Endothelial cell of umbilical vein (primary cell): ENCODE data around the gene IL17RB. TPM values are rescaled to one million over a fixed set of nuclear protein-coding genes. Genes with fewer than 3 reads are reported as not detected.

Source experiments
- BruUV-seq: library from RNA; stranded (reverse); fragments of 400-500 nt; replicated peaks from 2 replicates; lab custom pipeline; 2021; lab: Mats Ljungman, UMichigan
- CTCF ChIA-PET: fragments of 300-600, 350-600 bp; sonication (Branson Sonifier 250); formaldehyde crosslinking; loops from one replicate; lab custom pipeline; 2021; ENCODE audit warnings: antibody characterized with exemption, inconsistent platforms; lab: Charles Lee
- POLR2A ChIA-PET: fragments of 300-600, 350-600 bp; sonication (Branson Sonifier 250); formaldehyde crosslinking; loops from one replicate; lab custom pipeline; 2021; ENCODE audit warnings: antibody characterized with exemption, inconsistent platforms; lab: Charles Lee
- DNase-seq: peaks from one replicate; pipeline ENCODE4 v3.0.0-alpha.2; 2011; ENCODE audit warnings: low read depth, low spot score
- FAIRE-seq: peaks from 2 replicates; lab custom pipeline; 2011; peaks lifted over from hg19 to GRCh38; lab: Jason Lieb, UNC
- H2AFZ ChIP-seq: 2 replicates; pipeline ENCODE4 v1.6.0; 2012; ENCODE audit warnings: low read depth, low read length, control low read depth, inconsistent platforms
- H3K27ac ChIP-seq: 2 replicates; pipeline ENCODE4 v1.5.1; 2011; ENCODE audit warnings: low read depth, mild to moderate bottlenecking, control low read depth, low read length, moderate library complexity; ENCODE audit not compliant: insufficient read depth
- H3K27me3 ChIP-seq, 2 experiments: 2 replicates each; pipeline versions ENCODE4 v1.6.0 to v1.6.1; 2011; ENCODE audit warnings: low read length in 2 of 2, mixed read lengths in 1 of 2; ENCODE audit not compliant: control insufficient read depth in 2 of 2, insufficient read depth in 2 of 2
- H3K36me3 ChIP-seq, 2 experiments: 2 replicates in 1 of 2; 3 replicates in 1 of 2; pipeline ENCODE4 v1.5.1; 2011; ENCODE audit warnings: low read length in 2 of 2, mild to moderate bottlenecking in 1 of 2, moderate library complexity in 1 of 2; ENCODE audit not compliant: control insufficient read depth in 2 of 2, insufficient read depth in 2 of 2; ENCODE audit errors: extremely low read depth in 1 of 2
- H3K4me1 ChIP-seq: 3 replicates; pipeline ENCODE4 v1.5.1; 2011; ENCODE audit warnings: mild to moderate bottlenecking, low read length; ENCODE audit not compliant: control insufficient read depth, insufficient read depth; ENCODE audit errors: extremely low read depth
- H3K4me2 ChIP-seq: 2 replicates; pipeline ENCODE4 v1.6.1; 2011; ENCODE audit warnings: low read length, control low read depth, mixed read lengths; ENCODE audit not compliant: insufficient read depth
- H3K4me3 ChIP-seq, 3 experiments: fragments of 200-600 bp in 1 of 3; sonication (generic), shearing (Covaris generic) in 1 of 3; replicated peaks in 1 of 3; 2 replicates each; pipeline ENCODE4 v1.5.1; 2011 to 2016; ENCODE audit warnings: control low read depth in 3 of 3, low read length in 3 of 3, mild to moderate bottlenecking in 2 of 3, inconsistent platforms in 1 of 3, low read depth in 1 of 3, moderate library complexity in 1 of 3; ENCODE audit not compliant: insufficient read depth in 1 of 3
- H3K79me2 ChIP-seq: 2 replicates; pipeline ENCODE4 v1.6.0; 2012; ENCODE audit warnings: low read length, inconsistent platforms; ENCODE audit not compliant: control insufficient read depth, insufficient read depth
- H3K9ac ChIP-seq: replicated peaks from 2 replicates; pipeline ENCODE3; 2011; ENCODE audit warnings: low read length, control low read depth; ENCODE audit not compliant: insufficient read depth; ENCODE audit errors: extremely low read depth
- H3K9me1 ChIP-seq: replicated peaks from 3 replicates; pipeline ENCODE4 v1.6.0; 2011; ENCODE audit warnings: mild to moderate bottlenecking, low read length; ENCODE audit not compliant: control insufficient read depth, insufficient read depth; ENCODE audit errors: extremely low read depth
- H3K9me3 ChIP-seq: replicated peaks from 2 replicates; pipeline ENCODE4 v1.5.1; 2012; ENCODE audit warnings: low read length, inconsistent platforms; ENCODE audit not compliant: control insufficient read depth, insufficient read depth
- H4K20me1 ChIP-seq: replicated peaks from 2 replicates; pipeline ENCODE3; 2011; ENCODE audit warnings: mild to moderate bottlenecking, low read length; ENCODE audit not compliant: control insufficient read depth, insufficient read depth; ENCODE audit errors: extremely low read depth
- CTCF ChIP-seq, 2 donors: IDR thresholded peaks; 1 replicate in 1 of 2; 2 replicates in 1 of 2; pipeline ENCODE4 v1.5.1; 2011; ENCODE audit warnings: low read length in 2 of 2, mild to moderate bottlenecking in 2 of 2, moderate library complexity in 2 of 2, control low read depth in 1 of 2, inconsistent platforms in 1 of 2, low read depth in 1 of 2; ENCODE audit not compliant: insufficient read depth in 1 of 2; ENCODE audit errors: extremely low read depth in 1 of 2
- EZH2 ChIP-seq: IDR thresholded peaks from 2 replicates; pipeline ENCODE4 v1.6.1; 2012; ENCODE audit warnings: borderline replicate concordance, low read depth, mild to moderate bottlenecking, moderate library complexity, low read length, inconsistent platforms; ENCODE audit not compliant: severe bottlenecking
- FOS ChIP-seq: IDR thresholded peaks from 2 replicates; pipeline ENCODE4 v1.6.1; 2011; ENCODE audit warnings: mild to moderate bottlenecking, low read length, moderate library complexity, borderline replicate concordance; ENCODE audit not compliant: insufficient read depth
- GATA2 ChIP-seq: IDR thresholded peaks from 2 replicates; pipeline ENCODE4 v1.7.0; 2011; ENCODE audit warnings: low read depth, mild to moderate bottlenecking, moderate library complexity, mixed read lengths, low read length; ENCODE audit not compliant: insufficient read length, insufficient read depth
- MYC ChIP-seq: IDR thresholded peaks from one replicate; pipeline ENCODE4 v1.6.1; 2011; ENCODE audit warnings: mild to moderate bottlenecking, low read depth, low read length
- POLR2AphosphoS5 ChIP-seq: IDR thresholded peaks from 2 replicates; pipeline ENCODE4 v1.6.1; 2012; ENCODE audit warnings: low read depth, mild to moderate bottlenecking, control low read depth, low read length, moderate library complexity; ENCODE audit not compliant: insufficient read depth
- dilution Hi-C: fragments of 300-500 bp; cut with MboI; formaldehyde crosslinking; loops from one replicate; pipeline ENCODE4 v1.15.0; 2019; ENCODE audit warnings: low sequenced_read_pairs; ENCODE audit not compliant: extremely low pct_ligation_motif_present
- intact Hi-C: fragments of 100-400 bp; cut with micrococcal nuclease; formaldehyde crosslinking; loops from one replicate; pipeline ENCODE4 v1.10.0; 2022
- polyA plus RNA-seq, 4 experiments: library from polyadenylated mRNA; depleted of rRNA in 3 of 4; stranded (reverse) in 3 of 4; unstranded in 1 of 4; fragments of >200 nt; gene quantifications; 2 replicates each; pipeline versions ENCODE4 v1.2.1 to v1.2.3, GENCODE V29; 2011 to 2012; ENCODE audit warnings: missing spikeins in 1 of 4
- total RNA-seq: library from RNA; stranded (reverse); gene quantifications from 2 replicates; pipeline ENCODE4 v1.2.3, GENCODE V29; 2021

IL17RB gene
- total and polyA plus RNA-seq, 2 donors (not counting 3 experiments of a cell fraction or from before 2014, with no cell fraction given) = 0.04 TPM; not detected in 1

GRCh38 chr3:53809764-53810400 lies 36.5 kb upstream of the IL17RB start:
- no TSS peak for BruUV-seq
- Histone ChIP-seq H3K9me3 (no peaks in the 10 kb centered on the region), H3K9ac (no peak overlapping the region), H2AFZ (no peak overlapping the region), H3K27ac (no peak overlapping the region), H3K4me1 (no peaks in the 10 kb centered on the region), H3K4me3 (no peak overlapping the region), H3K79me2 (no peaks in the 10 kb centered on the region), H3K27me3 (no peaks in the 10 kb centered on the region), H3K36me3 (no peaks in the 10 kb centered on the region), H3K4me2 (no peak overlapping the region), H4K20me1 (no peaks in the 10 kb centered on the region), H3K9me1 (no peaks in the 10 kb centered on the region)
- ChIA-PET POLR2A (no interaction called here), CTCF (no interaction called here)
- DNase-seq = no peak
- TF ChIP-seq GATA2 (no peak), POLR2AphosphoS5 (no peak), FOS (no peak), EZH2 (no peak), MYC (no peak), CTCF (IDR thresholded peaks at IDR 0.05; ENCODE audit: extremely low read depth in 1 of 2, insufficient read depth in 1 of 2, low read depth in 1 of 2, low read length in 2 of 2) (no peak)
- dilution Hi-C loops = no loop called here
- FAIRE-seq = no peak
- intact Hi-C loops = no loop called here
